Activated T-helper 1 cell treated with anti-CD3 and anti-CD28 coated beads, Interleukin-2, amount 50 U/mL, for 16 hours (primary cell): ENCODE data around the gene SLC5A10.
A peak's percentile ranks its signal among the peaks of the same experiment; 100 is the strongest.
"Not testable (repeated sequence)": the region's sequence is repeated elsewhere in the genome, so short reads cannot be mapped to it uniquely, and the experiment has no call there.

Experiments used
- DNase-seq, 2 donors: peaks; one replicate each; pipeline ENCODE4 v3.0.0-alpha.2; 2020; ENCODE audit warnings: low read depth in 1 of 2, low spot score in 1 of 2

SLC5A10 gene

DNA sequence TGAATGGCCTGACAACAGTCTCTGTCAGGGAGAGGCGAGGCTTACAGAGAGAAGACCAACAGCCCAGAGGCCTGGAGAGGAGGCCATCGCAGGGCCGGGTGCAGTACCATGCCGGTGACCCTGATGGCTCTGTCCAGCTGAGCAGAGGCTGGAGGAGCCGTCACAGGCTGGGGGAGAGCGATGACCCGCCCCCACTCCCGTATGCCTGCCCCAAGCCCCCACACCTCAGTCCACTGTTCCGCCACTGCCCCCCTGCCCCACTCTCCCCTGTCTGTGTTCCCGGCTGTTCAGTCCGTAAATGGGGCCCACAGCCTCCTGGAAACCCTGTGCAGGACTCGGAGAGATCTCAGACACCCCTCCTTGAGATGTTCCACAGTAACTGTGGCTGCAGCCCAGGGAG lies 65.4 kb downstream of the SLC5A10 start:
- no peak for DNase-seq

DNA sequence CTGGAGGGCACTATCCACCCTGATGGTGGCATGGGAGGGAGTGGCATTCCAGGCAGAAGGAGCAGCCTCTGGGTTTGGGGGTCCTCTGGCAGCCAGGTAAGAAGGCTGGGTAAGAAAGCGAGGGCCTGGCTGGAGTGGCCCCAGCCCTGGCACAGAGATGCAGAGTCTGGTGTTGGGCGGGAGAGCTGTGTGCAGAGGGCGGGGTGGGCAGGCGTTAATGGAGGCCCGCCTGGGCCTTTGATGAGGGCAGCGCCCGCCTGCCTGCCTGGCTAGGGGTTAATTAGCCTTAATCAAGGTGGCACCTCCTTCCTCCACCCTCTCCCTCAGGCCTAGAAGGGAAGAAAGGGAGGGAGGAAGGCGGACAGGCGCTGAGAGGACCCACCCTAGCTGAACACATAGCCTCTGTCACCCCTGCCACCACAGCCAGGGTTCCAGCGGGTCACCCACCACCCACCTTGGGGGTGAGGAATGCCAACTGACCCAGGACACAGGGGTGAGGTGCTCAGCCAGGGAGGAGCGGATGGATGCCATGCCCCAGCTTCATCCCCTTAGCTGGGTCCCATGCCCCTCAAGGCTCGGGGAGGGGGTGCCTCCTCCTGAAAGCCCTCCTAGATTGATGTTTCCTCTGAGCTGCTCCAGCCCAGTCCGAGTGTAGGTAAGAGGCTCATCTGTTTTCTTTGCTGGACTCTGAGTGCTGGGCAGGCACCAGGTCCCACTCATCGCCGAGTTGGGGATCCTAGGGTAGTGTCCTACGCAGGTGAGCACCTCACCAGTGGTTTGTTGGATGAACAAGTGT lies 66.0 kb downstream of the SLC5A10 start:
- DNase-seq: no peak

DNA sequence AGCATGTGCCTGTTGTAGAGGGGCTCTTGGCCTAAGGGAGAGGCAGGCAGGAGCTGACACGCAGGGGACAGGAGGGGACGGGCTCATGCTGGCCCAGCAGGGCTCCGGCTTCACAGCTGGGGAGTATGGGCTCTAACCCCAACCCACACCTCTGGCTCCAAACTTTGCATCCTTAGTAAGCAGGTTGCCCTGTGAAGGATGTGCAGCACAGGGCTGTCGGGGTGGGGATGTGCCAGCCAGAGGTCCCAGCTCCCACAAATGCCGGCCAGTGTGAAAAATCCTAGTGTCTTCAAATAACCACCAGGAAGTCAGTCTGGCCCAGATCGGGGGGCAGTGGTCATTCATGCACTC lies 66.6 kb downstream of the SLC5A10 start:
- DNase-seq: no peak

DNA sequence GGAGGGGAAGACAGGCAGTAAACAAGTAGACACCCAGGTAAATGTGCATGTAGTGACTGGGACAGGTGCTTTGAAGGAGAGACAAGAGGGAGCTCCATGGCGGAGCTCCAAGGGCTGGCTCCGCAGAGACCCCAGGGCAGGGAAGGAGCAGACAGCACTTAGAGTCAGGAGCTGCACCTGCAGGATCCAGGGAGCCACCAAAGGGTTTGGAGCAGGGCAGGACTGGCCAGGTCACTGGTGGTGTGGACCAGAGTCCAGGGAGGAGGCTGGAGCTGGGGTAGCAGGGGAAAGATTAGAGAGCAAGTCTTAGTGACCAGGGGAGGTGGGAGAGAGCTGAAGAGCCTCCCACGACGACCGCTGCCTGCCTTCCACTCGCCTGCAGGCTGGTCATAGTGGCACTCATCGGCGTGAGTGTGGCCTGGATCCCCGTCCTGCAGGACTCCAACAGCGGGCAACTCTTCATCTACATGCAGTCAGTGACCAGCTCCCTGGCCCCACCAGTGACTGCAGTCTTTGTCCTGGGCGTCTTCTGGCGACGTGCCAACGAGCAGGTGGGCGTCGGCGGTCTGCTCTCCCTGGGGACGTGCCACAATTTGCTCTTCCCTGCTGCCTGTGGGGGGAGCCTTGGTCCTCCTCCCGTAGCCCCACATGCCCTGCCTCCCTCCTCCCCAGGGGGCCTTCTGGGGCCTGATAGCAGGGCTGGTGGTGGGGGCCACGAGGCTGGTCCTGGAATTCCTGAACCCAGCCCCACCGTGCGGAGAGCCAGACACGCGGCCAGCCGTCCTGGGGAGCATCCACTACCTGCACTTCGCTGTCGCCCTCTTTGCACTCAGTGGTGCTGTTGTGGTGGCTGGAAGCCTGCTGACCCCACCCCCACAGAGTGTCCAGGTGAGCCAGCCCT lies 67.3 kb downstream of the SLC5A10 start:
- no peak for DNase-seq

DNA sequence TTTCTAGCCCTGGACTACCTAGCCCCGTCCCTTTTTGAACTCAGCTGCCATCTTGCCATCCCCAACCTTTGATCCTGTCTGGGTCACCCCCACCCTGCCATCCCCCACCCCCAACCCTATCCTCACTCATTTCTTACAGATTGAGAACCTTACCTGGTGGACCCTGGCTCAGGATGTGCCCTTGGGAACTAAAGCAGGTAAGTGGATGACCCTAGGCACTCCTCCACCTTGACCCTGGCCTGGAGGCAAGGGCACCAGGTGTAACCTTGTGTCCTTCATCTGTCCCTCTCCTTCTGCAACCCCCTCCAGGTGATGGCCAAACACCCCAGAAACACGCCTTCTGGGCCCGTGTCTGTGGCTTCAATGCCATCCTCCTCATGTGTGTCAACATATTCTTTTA lies 68.1 kb downstream of the SLC5A10 start:
- DNase-seq: no peak

DNA sequence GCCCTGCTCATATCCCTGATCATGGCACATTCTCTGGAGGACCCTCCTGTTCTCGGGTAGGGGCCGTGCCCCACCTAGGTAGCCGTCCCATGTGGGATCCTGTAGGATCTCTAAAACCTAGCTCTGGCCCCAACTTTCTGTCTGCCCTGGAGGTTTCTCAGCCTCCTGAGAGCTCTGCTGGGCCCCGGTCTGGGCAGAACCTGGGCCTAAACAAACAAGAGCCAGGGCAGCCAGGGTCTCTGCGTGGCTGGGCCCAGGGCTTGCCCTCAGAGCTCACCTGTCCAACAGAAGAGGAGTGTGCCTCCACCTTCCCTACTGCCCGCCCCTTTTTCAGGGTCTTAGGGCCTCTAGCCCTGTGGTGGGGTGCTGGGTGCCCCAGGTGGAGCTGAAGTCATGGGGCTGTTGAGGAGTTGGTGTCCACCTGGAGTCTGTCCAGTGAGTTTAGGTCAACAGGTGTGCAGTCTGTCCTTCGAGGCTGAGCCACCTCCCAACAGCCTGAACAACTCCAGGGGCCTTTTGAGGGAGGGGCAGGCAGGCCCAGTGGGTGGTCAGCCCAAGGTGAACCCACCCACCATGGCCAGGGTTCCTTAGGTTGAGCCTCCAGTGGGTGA lies 69.2 kb downstream of the SLC5A10 start:
- not testable (repeated sequence) for DNase-seq

DNA sequence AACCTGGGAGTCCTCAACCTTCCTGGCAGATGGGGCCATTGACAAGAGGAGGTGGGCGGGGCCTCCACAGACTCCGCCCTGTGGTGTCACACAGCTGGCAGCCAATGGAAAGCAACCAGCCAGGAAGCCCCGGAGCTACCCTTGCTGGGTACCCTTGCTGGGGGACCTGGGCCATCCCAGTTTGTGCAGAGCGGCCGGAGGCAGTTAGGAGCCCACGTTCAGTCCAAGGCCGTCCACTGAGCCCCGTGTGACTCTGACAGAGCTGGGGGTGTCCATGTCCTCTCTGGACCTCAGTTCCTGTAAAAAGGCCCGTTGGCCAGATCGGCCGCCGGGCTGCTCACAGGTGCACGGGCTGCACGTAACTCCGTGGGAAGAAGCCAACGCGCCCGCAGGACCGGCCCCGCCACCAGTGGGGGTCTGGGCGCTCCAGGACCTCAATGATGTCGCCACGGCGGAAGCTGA lies 69.7 kb downstream of the SLC5A10 start:
- DNase-seq: no peak

DNA sequence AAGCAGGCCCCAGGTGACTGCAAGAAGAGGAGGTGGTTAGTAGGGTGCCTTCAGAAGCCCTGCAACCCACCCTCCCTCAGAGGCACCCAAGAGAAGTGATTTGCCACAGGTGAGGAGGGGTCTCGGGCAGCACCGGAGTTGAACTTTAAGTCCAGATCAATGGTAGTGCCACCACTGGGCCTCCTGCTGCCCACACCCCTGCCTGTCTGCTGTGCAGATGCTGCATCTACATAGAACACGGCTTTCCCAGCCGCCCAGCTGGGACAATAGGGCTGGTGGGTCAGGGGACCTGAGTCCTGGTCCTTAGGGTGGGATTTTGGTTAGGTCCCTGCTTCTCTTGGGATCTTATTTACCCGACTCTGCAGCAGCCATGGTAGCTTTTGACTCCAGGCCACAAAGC lies 70.2 kb downstream of the SLC5A10 start:
- no peak for DNase-seq

DNA sequence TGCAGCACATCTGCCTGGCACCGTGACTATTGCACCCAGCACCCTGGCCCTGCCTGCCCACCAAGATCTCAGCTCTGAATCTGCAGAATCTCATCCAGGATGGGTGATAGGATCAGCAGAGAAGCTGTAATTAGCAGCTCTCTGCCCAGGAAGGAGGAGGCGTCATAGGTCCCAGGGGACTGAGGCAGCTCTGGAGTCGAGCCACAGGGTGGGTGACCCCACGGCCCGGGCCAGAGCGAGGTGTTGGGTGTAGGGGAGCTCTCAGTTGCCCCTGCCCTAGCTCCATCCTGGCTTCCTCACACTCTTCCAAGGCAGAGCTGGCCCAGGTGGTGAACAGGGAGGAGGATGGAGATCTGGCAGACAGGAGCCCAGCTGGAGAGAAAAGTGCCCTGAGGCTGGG lies 70.8 kb downstream of the SLC5A10 start:
- DNase-seq: no peak

DNA sequence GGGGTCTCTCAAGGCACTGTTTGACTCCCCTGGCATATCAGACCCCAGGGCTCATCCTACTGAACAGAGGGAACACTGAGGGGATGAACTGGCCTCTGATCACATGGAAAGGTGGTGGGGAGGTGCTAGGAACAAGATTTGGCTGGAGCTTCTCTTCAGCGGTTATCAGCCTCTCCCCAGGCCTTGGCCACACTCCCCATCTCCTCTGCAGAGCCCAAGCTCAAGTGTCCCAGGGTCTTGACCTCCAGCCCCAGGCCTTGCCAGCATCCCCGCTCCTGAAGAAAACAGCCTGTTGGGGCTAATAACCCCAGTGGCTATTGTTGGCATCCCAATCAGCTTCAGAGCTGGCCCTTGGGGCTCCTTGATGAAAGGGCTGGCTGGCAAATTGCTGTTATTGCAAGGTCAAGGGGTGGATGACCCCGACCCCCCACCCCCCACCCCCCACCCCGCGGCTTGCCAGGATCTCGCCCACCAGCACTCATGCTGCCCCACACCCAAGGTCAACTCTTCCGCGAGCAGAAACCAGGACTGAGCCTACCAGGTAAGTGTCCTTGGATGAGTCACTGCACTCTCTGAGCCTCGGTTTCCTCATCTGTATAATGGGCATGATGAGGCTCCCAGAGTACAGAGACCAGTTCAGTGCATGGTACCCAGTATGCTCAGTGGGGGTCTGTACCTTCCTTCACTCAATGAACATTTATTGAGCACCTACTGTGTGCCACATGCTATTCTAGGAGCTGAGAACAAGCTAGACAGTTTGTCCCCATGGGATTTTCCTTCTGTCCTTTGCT lies 71.4 kb downstream of the SLC5A10 start:
- no peak for DNase-seq

DNA sequence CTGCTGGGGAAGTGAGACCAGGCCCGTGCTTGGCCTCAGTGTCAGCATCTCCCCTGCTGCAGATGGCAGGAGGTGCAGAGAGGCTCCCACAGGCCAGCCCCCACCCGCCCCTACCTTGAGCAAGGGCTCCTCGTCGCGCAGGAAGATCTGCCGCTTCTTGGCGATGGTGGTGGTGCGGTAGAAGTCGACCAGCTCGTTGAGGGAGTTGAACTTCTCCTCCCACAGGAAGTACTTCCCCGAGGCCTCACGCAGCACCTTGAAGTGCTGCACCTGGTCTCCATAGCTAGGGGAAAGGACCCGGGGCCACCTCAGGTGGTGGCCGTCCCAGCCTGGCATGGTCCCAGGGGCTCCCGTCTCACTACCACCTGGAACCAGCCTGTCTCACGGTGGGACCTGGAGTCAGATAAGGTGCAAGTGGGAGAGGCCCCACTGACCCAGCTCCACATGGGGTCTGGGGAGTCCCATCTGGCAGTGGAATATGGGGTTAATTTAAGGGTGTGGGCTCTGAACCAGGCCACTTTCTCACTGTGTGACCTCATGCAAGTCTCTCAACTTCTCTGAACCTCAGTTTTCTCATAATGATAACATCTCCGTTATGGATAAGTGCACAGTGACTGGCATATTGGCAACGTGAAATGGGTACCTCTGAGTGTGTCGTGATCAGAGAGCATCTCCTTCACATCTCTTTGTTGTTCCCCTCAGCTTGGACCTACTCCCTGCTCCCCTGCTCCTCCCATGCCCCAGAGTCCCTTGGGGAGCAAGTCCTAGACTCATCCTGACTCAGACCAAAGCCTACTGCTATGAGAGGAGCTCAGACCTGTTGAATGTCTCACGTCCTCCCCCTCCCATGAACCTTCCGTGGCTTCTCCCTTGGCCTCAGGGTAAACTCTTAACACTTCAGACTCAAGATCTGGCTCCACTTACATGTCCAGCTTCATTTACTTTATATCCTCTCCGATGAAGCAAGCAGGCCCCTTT lies 72.4 kb downstream of the SLC5A10 start:
- DNase-seq: no peak

DNA sequence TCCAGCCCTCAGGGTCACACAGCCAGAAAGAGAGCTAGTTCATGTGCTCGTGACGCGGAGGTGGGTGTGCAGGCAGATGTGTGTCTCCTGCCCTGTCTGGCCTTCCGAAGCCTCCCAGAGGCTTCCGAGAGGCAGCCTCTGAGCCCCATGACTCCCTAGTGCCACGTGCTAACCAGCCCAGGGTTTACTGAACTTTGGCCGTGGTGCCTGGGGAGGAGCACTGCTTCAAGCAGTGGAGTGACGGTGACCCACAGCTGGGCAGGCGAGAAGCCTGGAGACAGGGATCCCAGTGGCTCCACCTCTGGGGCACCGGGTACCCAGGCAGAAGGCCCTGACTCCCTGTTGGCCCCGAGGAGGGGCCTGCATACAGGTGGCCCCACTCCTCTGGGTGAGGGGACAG lies 76.7 kb downstream of the SLC5A10 start:
- not testable (repeated sequence) for DNase-seq

DNA sequence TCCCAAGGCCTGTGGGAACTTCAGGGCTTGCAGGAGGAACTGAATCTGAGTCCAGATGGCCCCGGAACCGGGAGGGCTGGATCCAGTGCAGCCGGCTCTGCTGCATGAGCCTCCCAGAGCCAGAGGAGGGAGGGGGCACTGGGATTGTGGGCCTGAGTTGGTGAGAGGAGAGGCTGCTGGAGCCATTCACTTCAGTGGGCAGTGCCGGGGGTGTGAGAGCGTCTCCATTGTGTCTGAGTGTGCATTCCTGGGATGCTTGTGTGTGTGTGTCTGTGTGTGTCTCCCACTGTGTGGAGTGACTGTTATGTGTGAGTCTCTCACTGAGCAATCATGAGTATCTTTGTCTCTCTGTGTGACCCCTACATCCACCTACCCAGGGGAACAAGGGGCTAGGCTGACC lies 77.8 kb downstream of the SLC5A10 start:
- not testable (repeated sequence) for DNase-seq

DNA sequence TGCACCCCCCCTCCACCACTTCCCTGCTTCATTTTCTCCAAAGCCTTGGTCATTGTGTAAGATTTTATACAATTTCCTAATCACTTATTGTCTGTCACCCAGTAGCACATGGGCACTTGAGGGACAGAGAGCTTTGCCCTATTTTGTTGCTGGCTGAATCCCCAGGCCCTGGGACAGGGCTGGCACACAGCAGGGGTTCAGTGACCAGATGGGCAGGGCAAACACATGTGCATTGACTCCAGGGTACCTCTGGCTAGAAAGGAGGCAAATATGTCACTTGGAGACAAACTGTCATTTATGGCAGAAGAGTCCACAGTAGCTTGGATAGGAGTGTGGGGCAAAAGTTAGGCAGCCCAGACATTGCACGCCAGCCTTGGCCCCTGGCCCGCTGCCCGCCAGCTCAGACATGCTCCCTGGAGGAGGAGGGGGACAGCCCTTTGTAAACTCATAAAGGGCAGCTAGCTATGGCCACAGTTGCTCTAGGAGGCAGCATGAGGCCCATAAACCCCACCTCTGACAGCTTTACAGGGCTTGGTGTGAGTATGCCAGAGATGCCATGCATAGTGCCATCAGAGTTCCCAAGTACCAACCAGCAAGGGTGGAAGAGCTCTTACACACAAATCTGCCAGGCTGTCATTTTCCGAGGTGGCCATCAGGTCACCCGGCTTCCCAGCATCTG lies 78.9 kb downstream of the SLC5A10 start:
- not testable (repeated sequence) for DNase-seq

DNA sequence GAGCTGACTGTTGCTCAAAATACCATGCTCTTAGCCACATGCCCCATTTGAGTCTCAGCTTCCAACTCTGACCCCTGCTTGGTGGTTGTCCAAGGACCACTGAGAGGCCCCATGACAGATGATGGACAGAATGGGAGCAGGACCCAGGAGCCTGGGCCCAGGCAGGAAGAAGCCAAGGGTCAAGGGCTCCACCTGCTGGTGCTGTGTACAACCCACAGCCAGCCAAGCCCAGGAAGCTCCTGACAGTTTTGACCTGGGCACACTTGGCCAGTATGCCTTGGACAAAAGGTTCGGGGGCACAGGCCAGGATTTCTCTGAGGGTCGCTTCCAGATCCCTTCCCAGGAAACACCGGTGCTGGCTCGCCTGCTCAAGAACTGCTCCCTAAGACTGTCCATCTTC lies 79.8 kb downstream of the SLC5A10 start:
- DNase-seq: peak; percentile 3 to 13

DNA sequence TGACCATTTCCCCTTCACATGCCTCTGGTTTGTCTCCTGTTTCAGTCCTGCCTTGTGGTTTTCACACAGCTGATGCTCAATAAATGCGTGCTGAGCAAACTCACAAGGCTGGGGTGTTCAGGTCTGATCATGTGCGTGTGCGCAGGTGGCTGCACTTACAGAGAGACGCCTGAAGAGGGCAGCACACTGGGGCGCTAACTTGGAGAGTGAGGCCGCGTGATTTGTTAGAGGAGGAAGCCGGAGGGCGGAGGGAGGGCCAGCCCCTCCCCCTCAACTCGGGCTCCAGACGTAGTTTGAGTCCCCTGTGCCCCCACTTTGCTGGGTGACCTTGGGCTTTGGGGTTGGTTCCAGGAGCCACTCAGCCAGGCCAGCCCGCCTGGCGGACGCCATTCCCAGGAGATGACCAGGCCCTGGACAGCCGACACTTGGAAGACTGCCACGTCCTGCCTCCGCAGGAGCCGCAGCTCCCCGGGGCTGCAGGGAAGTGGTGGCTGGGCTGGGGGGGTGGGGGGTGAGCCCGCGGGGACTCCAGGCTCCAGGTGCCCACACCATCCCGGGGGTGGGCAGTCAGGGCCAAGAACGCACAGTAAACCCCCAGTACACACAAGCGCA lies 80.5 kb downstream of the SLC5A10 start:
- not testable (repeated sequence) for DNase-seq

DNA sequence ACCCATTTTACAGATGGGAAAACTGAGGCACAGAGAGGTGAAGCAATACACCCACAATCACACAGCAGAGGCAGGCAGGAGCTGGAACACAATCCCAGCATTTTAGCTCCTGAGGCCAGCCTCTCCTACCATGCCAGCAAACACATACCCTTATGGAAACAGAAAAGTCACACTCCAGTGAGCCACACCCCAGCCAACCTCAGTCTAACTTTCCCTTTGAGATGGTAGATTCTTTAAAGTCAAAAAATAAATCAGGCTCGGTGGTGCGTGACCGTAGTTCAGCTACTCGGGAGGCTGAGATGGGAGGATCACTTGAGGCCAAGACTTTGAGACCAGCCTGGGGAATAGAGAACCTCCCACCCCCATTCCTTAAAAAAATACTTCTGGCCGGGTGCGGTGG lies 84.2 kb downstream of the SLC5A10 start:
- not testable (repeated sequence) for DNase-seq

DNA sequence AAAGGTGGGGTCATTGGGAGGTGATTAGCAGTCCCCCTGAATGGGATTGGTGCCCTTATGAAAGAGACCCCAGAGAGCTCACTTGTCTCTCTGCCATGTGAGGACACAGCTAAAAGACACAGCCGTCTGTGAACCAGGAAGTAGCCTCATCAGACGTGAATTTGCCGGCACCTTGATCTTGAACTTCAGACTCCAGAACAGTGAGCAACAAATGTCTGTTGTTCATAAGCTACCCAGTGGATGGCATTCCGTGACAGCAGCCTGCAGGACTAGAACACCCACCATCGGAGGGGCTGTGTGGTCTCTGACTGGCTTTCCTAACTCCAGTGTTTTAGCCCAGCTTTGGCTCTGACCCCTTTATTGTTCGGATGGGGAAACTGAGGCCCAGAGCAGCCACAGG lies 85.6 kb downstream of the SLC5A10 start:
- DNase-seq: not testable (repeated sequence)

DNA sequence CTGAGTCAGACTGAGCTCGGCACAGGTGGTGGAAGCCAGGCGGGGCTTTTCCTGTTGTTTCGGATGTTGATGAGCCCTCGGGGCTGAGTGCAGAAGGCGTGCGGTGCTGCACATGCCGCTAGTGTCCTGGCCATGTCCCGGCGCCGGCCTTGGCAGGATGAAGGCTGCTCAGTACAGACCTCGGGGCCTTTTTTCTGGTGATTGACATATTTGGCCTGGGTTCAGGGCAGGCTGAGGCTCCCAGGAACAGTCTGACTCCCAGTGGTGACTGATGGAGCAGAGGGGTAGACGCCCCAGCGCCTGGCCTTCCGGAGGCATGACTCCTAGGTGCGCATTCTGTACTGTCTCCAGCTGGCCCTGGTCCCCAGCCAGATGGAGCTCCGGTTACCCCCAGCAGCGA lies 86.0 kb downstream of the SLC5A10 start:
- DNase-seq: not testable (repeated sequence)
